ENCODE results near the gene SLC8A3.

SLC8A3 gene

DNA sequence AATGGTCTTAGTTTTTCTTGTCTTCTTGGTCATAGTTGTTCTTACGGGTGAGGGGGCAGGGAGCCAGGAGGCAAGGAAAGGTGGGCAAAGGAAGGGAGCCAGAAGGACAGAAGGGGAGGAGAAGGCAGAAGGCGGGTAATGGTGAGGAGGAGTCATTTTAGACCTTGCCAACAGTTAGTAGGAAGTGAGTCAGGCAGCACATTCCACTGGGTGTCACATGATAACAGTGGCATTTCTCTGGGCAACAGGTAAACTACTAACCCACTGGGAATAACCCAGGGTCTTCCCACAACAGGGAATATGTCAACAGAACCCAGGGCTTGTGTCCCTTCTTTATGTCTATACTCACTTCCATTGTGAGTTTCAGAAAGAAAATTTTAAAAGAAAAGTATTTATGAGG is 127.6 kb downstream of the SLC8A3 start:
- no peak for DNase-seq (ENCODE audit: low read depth)

DNA sequence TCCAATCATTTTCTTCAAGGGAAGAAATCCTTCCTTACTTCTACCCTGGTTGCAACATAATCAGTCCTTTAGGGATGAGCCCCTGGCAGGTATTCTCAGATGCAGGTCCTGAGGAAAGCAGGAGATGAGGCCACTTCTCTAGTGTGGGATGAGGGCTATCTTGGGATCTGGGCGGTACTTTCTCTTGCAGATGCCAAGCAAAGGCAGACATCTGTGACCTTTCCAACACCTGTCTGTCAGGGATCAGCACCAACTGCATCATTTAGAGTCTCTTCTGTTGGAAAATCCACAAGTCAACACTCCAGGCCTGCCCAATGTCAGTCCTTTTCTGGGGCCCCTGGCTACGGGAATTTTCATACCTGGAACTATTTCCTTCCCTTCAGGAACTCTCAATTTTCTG is 129.2 kb downstream of the SLC8A3 start:
- DNase-seq (ENCODE audit: low read depth), result no peak

DNA sequence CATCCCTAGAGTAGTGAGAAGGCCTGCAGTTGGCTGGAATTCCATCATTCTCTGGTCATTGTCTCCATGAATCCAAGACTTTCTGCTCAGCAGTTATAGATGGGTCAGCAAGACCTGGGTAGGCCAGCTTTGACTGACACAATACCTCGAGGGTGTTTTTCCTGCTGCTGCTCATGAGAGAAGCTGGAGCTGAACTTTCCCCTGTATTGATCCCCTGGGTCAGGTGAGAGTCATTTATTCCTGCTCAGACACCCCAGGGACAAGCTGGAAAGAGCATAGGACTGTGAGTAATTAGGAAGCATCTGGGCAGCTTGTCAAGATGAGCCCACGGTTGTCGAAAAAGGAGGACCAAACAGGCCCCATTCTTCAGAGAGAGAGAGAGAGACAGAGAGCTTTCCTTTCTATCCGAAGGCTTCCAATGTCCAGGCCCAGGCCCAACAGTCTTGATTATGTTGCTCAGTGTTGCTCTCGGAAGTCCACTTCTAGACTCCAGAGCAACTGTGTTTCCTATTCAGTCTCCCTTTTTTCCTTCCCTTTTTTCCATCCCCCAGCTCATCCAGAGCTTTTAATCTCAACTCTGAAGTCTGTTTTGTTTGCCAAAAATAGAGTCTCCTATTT is 131.1 kb downstream of the SLC8A3 start:
- no peak for DNase-seq (ENCODE audit: low read depth)

DNA sequence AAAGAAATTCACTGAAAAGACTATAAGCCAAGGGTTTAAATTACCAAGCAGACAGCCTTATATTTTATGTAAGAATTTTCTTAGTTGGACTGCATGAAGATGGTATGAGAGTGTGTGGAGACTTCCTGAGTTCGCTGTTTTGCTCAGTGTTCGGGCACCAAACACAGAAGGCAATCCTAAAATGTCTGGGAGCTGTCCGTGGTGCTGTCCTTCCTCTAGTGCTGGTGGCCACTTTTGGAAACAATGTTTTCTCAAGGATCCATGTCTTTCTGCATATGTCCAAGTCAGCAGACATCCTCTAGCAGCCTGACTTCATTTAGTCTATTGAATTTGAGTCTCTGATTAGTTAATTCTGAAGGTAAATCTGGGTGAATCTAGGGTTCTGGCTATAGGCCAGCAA is 135.8 kb downstream of the SLC8A3 start:
- no peak for DNase-seq (ENCODE audit: low read depth)

DNA sequence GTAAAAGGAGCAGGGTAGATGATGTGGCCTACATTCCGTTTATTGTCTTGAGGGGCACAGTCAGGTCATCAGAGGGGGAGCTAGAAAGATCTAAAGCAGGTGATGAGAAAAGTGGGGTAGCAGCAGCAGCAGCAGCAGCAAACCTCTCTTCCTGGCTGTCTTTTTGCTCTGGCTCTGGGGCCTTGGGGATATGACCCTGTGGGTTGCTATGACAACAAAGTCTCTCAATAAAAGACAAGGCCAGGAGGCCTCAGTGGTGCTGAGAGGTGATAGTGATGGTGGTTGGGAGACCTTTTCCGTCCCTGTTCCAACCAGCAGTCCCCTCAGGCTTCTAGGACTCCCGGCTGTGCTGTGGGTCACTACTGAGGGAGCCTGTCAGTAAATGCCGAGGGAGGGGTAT is 138.6 kb downstream of the SLC8A3 start:
- no peak for DNase-seq (ENCODE audit: low read depth)

DNA sequence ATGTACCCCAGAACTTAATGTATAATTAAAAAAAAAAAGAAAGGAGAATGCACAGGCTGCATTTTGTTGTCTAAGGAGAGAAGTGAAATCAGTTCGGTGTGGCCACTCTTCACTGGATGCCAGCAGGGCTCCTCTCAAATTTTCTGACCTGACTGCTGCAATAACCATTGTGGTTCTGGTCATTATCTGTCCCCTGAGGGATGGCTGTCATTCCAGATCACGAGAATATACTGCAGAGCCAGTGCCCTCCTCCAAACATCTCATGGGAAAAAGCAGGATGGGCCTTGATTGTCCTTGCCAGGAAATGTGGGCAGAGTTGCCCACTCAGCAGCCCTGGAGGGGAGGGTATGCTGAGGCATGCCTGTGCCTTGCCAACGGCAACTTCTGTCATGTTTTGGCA is 139.1 kb downstream of the SLC8A3 start:
- no peak for DNase-seq (ENCODE audit: low read depth)

DNA sequence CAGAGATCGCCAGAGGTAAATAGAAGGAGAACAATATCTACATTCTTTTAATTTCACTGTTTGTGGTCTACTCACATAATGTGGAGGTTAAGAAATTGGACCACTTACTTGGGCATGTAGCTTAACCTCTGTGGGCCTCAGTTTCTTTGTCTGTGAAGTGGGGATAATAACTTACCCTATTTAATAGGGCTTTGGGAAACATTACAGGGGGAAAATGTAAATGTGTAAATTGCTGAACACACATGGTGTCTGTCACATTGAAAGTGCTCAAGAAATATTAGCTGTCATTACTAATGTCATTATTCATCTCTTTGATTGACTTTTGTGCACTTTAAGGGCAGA is 140.5 kb downstream of the SLC8A3 start:
- no peak for DNase-seq (ENCODE audit: low read depth)

DNA sequence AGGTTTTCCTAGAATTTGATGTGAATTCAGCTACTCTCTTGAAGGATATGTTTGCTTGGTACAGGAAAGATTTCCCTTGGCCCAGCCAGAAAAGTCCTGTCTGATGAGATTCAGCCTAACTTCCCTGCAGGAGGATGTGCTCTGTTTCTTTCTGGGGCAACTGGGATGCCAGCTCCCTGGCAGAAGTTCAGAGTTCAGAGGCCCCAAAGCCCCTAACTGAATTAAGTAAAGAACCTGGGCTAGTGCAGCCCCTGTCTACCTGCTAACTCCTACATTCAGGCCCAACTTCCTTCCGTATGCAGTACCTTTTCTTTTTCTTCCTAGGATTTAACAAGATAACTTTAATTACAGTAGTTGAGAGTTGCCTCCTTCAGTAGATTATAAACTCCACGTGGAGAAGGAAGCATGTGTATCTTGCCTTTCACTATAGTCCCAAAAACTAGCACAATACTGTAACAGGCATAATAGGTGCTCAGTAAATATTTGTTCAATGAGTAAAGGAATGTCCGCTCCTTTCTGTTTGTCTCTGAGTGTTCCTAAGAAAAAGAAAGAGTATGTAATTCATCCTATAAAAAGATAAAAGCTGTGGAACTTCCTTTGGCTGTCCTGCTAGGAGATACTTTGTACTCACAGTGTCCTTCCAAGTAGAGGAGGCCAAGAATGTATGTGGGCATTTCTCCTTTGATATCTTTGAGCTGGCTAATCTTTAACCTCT is 141.0 kb downstream of the SLC8A3 start:
- no peak for DNase-seq (ENCODE audit: low read depth)

DNA sequence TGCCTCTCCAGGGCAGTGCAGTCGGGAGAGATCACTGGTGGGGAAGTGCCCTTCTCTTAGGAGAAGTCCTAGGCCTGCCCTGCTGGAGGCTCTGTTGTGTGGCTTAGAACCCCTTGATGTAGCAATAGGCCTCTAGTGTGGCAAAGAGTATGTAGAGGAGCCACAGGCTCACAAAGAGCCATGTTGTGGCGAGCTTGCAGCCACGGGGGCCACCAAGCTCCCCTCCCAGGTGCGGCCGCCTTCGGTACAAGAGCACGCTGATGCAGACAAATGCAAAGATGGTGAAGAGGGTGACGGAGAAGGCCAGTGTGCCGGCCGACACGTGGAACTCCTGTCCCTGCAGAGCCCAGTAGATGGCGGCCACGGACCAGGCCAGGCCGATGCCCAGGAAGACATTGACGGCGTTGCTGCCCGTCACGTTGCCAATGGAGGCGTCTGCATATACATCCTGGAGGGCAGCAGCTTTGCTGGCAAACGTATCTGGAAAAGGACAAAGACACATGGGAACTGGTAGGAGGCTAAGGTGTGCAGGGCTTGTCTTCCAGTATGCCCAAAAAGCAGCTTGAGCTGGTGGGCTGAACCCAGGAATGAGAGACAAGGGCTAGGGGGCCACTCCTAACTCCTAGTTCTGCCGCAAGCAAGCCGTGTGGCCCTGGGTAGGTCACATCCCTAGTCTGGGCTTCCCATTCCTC is 142.8 kb downstream of the SLC8A3 start:
- DNase-seq (ENCODE audit: low read depth), result no peak

DNA sequence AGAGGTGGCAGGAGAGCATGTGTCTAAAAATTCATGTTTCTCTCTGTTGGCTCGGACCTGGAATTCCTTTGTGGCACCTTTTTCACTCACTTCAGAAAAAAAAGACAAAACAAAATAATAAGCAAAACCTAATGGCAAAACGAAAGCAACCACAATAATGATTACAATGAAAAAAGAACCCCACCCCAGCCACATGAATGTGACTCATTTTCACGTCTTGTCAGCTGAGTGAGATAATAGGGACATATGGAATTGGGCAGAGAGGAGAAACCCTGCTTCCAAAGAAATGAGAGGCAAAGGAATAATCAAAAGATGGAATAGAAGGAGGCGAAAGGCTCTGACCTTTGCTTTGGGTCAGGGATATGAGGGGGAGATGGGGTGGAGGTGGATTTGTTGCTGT is 143.4 kb downstream of the SLC8A3 start:
- DNase-seq (ENCODE audit: low read depth), result no peak

DNA sequence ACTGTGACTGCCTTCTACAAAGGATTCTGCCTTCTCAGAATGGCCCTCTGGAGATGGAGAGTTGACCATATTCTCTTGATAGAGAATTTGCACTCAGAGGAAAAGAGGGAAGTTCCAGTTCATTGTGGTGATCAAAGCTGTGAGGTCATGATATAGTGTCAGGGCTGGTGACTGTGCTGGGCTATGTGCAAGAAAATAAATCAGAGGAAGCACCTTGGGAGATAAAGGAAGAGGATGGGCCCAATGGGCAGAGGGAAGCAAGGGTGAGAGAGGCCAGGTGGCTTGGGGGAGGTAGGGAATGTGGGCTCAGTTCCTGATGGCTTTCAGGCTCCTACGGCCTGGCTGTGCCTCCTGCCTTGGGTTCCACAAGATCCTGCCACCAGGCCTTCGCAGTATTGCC is 145.8 kb downstream of the SLC8A3 start:
- no peak for DNase-seq (ENCODE audit: low read depth)

DNA sequence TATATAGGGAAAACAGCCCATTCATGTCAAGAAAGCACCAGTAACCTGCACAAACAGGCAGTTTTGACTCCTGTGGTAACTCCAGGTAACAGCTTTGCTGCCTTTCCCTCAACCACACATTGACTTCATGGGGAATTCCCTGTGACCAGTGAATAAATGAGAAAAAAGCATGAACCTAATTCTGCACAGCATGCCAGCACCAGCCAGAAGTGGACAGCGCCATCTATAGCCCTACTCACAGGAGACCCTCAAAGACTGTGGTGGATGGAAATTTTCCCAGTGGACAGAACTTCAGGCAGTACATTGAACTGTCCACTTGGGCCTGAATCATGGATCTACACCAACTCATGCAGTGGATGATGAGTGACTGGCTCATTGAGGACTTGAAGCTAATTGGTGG is 152.1 kb downstream of the SLC8A3 start:
- DNase-seq (ENCODE audit: low read depth), result no peak

DNA sequence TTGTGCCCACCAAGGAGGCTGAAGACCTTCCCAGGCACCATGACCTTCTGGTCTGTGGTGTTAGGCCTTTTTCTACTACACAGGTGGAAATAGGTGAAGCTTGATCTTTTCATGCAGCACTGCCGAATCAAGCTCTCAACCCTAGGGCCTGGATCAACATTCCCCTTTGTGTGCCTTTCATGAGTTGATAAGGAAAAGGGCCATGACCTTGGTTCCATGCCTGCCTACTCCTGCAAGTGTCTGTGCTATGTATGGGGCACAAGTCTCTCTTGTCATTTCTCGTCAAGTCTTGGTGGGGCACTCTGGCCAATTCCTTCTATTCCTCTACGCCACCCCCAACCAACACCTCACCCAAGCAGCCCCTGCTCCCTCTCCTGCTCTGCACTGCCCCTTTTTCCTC is 154.5 kb downstream of the SLC8A3 start:
- DNase-seq (ENCODE audit: low read depth), result no peak

DNA sequence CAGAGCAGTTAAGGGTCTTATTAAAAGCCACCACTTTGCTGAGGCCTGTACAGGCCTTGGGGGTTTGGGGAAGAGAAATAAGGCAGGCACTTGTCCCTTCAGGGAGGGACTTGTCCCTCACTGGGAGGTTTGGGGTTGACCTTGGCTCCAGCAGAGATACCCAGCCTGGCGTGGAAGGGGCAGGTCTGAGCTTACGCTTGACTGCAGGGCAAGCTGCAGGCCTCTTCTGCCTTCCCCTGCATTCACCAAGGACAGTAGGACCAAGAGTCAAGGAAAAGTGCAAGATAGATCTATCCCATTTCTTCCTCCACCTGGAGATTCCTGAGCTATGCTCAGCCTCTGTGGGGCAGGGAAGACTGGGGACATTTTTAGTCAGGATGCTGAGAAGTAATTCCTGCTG is 155.2 kb downstream of the SLC8A3 start:
- no peak for DNase-seq (ENCODE audit: low read depth)

DNA sequence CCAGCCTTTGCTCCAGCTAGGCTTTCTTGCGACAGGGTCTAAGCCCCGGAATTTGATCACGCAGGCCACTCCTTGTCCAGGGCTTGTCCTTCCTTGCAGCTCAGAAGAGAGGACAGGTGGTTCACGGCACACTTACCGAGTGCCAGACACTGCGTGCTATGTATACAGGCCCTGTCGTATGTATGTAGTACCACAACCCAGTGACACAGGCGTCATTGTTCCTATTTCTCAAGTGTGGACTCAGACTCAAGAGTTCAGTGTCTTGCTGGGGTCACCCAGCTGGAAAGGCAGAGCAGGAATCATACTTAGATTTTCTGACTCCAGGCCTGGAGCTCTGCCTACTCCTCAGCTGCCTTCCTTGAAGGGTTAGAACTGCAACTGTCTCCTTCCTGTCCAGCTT is 155.6 kb downstream of the SLC8A3 start:
- DNase-seq (ENCODE audit: low read depth), result no peak

DNA sequence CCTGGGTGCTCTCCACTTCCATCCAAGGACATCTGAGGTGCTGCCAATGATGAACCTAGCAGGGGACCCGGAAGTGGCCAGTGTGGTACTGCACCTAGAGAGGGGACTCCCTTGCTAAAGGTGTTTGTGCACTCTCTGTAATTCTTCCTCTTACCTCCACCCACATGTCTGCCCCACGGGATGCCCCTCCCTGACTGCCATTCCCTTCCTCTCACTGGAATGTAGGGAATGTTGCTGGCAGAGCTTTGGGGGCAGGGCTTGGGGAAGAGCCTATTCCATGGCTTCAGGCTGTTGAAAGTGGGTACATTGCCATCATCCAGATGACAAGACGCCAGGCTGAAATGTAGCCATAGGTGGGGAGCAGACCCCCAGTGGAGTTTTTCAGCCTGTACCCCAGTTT is 156.3 kb downstream of the SLC8A3 start:
- DNase-seq (ENCODE audit: low read depth), result no peak

DNA sequence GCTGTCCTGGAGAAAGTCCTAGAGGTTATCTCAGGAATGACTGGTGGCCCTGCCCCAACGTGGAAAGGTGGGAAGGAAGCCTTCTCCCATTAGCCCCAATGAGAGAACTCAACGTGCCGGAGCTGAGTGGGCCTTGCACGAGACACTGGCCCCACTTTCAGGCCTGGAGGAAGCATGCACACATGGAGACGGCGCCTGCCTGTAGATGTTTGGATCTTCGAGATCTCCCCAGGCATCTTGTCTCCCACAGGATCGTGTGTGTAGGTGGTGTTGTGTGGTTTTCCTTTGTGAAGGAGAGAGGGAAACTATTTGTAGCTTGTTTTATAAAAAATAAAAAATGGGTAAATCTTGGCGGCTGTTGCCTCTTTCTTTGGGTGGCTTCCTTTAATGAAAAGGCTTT is 156.7 kb downstream of the SLC8A3 start:
- DNase-seq (ENCODE audit: low read depth), result no peak

DNA sequence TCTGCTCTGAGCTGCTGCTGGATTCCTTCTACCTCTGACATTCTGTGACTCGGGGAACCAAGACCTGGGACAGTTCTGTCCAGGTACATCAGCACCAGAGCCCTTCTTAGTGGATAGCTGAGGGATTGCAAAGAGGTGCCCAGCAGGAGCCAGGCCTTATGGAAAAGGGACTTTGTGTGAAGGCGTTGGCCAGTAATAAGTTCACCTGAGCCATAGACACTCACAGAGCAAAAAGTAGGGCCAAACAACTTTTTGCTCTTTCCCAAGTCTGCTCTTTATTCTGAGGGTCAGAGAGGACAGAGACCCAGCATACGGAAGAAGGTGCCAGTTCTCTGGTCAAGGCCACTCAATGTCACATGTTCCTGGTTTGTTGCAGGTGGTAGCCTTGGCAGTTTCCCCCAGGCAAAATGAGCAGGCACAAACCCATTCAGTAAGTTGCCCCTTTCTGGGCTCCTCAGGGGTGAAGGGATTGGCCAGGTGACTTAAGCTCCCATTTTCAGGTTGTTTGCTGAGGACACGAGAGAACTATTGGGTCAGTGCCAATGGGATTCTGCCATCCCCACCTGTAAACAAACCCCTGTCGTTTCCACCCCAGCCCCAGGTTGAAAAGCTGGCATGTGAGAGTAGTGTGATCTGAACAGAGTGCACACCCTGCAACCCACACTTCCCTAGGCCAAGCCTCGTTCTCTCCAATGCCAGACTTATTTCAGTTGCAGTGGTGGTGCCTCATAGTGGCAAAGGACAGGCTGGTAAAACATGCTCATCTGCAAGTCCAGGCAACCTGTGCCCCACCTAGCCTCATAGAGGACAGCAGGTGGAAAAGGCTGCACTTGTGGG is 159.2 kb downstream of the SLC8A3 start:
- DNase-seq (ENCODE audit: low read depth), result no peak

DNA sequence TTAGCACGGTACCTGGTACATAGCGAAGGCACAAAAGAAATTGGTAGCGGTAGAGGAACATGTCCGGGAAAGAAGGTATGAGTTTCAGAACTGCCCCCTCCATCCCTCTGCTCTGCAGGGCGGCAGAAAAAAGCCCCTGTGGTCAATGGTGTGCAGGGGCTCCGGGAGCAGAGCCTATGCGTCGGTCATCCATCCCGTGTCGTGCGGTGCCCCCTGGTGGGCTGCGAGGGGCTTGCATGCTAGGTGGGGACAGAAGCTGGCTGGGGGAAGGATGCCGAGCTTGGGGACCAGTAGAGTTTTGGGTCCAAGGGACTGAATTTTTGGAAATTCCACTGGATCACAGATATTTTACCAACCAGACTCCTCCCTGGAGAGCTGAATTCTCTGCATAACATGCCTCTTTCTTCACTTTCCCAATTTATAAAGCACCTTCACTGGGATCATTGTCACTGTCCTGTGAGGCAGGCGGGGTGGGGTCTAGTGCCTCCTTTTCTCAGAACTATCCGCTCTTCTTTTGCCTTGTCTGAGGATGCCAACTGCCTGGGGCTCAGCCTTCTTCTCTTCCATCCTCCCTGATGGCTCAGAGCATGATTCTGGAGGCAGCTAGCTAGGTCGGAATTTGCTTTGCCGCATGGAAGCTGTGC is 160.8 kb downstream of the SLC8A3 start:
- DNase-seq (ENCODE audit: low read depth), result peak; percentile 28

DNA sequence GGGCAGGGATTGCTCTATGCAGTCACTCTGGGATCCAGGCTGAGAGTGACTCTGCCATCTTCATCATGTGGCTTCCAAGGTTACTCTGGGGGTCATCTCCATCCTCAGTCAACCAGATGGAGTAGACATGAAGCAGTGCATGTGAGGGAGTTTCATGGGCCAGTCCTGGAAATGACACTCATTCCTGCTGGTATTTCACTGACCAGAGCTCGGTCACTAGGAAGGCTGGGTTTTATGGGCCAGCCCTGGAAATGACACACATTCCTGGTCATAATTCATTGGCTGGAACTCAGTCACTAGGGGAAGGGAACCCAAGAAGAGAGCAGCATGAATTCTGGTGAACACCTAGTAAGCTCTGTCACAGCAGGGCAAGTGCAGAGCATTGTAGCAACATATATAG is 164.9 kb downstream of the SLC8A3 start:
- DNase-seq (ENCODE audit: low read depth), result no peak

DNA sequence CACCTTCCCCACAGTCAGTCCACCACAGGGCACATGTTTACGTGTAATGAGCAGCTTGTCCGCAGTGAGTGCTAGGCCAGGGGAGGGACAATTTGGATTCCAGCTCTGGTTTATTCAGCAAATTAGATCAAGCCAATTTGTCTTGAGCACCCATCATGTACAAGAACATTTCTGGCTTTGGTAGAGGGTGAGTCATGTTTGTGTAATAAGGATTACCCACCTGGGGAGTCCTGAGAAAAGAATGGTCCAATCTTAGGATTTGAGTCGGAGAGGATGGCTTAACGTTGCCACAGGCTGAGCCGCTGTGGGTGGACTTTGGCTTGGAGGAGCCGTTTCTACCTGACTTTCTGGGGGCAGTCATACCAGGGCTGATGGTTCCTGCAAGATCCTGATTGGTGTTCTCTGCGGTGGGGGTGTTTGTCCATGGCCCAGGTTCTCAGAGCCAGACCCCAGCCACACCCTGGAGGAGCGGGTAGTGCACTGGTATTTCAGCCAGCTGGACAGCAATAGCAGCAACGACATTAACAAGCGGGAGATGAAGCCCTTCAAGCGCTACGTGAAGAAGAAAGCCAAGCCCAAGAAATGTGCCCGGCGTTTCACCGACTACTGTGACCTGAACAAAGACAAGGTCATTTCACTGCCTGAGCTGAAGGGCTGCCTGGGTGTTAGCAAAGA is 165.8 kb downstream of the SLC8A3 start:
- no peak for DNase-seq (ENCODE audit: low read depth)
